SK-N-SH (cell line): ENCODE results near the gene RNFT2.

ENCODE experiments used
- CTCF ChIP-seq: fragments of 200-600 bp; sonication (generic); IDR thresholded peaks from 2 replicates; pipeline ENCODE4 v1.6.1; 2017; ENCODE audit warnings: antibody characterized with exemption, mild to moderate bottlenecking, moderate library complexity
- EP300 ChIP-seq, 2 experiments: IDR thresholded peaks; 2 replicates each; pipeline versions ENCODE4 v1.4.0 to v1.6.1; 2012; ENCODE audit warnings: borderline replicate concordance in 1 of 2, low read depth in 1 of 2, low read length in 1 of 2
- MAX ChIP-seq: IDR thresholded peaks from 2 replicates; pipeline ENCODE4 v1.4.0; 2012; ENCODE audit warnings: low read depth
- NRF1 ChIP-seq: IDR thresholded peaks from 2 replicates; pipeline ENCODE4 v1.6.1; 2012; ENCODE audit warnings: low read depth, mild to moderate bottlenecking, low read length
- POLR2AphosphoS5 ChIP-seq: IDR thresholded peaks from 2 replicates; pipeline ENCODE4 v1.6.1; 2012; ENCODE audit warnings: low read depth, low read length
- USF2 ChIP-seq: fragments of 150-350 bp; IDR thresholded peaks from 2 replicates; pipeline ENCODE4 v1.6.1; 2017; ENCODE audit warnings: antibody characterized with exemption, low read length, low read depth, borderline replicate concordance

GRCh38 chr12:116712458-116713303, 25.4 kb upstream of the RNFT2 start:
- TF ChIP-seq NRF1, result no peak
- no peak for TF ChIP-seq CTCF
- no peak for TF ChIP-seq POLR2AphosphoS5
- TF ChIP-seq EP300 (IDR thresholded peaks at IDR 0.05; ENCODE audit: borderline replicate concordance in 1 of 2, low read depth in 1 of 2, low read length in 1 of 2), result no peak
- TF ChIP-seq MAX, result no peak
- TF ChIP-seq USF2, result no peak
